ENCODE results near the gene DGKB.

DNA sequence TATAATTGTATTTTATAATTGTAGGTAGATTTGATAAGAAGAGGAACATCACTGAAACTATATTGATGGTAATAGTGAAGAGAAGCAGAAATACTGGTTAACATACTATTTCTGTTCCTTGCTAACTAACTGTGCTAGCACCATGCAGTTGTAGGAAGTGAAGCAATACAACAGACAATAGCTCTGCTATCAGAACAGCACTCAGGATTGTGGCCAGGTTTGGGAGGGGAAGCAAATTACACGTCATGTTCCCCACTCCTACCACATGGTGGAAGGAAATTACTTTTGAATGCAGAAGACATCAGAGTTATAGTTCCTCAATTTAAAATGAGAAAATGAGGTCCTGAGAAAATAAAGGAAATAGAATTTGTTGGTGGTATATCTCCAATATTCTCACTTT, 151.1 kb downstream of the DGKB start:
- TF ChIP-seq ZNF274 (IDR thresholded peaks at IDR 0.05; ENCODE audit: low read depth, low read length) (no peak), YY1 (IDR thresholded peaks at IDR 0.05; ENCODE audit: insufficient read depth, insufficient read length) (no peak)

Data from NT2/D1 (cell line).